Activated T-cell treated with anti-CD3 and anti-CD28 coated beads, Interleukin-2, amount 50 U/mL, for 4 hours (primary cell): ENCODE measurements around the gene FUCA2. TPM values are rescaled to one million over a fixed set of nuclear protein-coding genes. Genes with fewer than 3 reads are reported as not detected.

Experiments
- ATAC-seq, 2 donors: fragments of 200-7000 bp; cut with Tn5 transposase; one replicate each; pipeline ENCODE4 v1.10.0; 2021
- DNase-seq: peaks from one replicate; pipeline ENCODE4 v3.0.0-alpha.2; 2020
- H3K27me3 Mint-ChIP-seq: one replicate; pipeline ENCODE4 v1.8.0; 2021; ENCODE audit warnings: low read depth, mixed read lengths
- H3K36me3 Mint-ChIP-seq: one replicate; pipeline ENCODE4 v1.8.0; 2022; ENCODE audit warnings: mixed read lengths; ENCODE audit not compliant: insufficient read depth
- H3K4me1 Mint-ChIP-seq: one replicate; pipeline ENCODE4 v1.8.0; 2021; ENCODE audit warnings: low read depth, mixed read lengths
- H3K4me3 Mint-ChIP-seq: one replicate; pipeline ENCODE4 v1.8.0; 2021; ENCODE audit warnings: mild to moderate bottlenecking, moderate library complexity, mixed read lengths
- H3K9me3 Mint-ChIP-seq: one replicate; pipeline ENCODE4 v1.8.0; 2021; ENCODE audit warnings: mixed read lengths
- total RNA-seq, 3 donors: library from RNA; stranded (reverse); gene quantifications; one replicate each; pipeline ENCODE4 v1.2.1, GENCODE V29; 2021

FUCA2 gene, protein sequence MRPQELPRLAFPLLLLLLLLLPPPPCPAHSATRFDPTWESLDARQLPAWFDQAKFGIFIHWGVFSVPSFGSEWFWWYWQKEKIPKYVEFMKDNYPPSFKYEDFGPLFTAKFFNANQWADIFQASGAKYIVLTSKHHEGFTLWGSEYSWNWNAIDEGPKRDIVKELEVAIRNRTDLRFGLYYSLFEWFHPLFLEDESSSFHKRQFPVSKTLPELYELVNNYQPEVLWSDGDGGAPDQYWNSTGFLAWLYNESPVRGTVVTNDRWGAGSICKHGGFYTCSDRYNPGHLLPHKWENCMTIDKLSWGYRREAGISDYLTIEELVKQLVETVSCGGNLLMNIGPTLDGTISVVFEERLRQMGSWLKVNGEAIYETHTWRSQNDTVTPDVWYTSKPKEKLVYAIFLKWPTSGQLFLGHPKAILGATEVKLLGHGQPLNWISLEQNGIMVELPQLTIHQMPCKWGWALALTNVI
- total RNA-seq, result 1 to 10 TPM; 5.2 to 5.6 (median 5.5) TPM

DNA sequence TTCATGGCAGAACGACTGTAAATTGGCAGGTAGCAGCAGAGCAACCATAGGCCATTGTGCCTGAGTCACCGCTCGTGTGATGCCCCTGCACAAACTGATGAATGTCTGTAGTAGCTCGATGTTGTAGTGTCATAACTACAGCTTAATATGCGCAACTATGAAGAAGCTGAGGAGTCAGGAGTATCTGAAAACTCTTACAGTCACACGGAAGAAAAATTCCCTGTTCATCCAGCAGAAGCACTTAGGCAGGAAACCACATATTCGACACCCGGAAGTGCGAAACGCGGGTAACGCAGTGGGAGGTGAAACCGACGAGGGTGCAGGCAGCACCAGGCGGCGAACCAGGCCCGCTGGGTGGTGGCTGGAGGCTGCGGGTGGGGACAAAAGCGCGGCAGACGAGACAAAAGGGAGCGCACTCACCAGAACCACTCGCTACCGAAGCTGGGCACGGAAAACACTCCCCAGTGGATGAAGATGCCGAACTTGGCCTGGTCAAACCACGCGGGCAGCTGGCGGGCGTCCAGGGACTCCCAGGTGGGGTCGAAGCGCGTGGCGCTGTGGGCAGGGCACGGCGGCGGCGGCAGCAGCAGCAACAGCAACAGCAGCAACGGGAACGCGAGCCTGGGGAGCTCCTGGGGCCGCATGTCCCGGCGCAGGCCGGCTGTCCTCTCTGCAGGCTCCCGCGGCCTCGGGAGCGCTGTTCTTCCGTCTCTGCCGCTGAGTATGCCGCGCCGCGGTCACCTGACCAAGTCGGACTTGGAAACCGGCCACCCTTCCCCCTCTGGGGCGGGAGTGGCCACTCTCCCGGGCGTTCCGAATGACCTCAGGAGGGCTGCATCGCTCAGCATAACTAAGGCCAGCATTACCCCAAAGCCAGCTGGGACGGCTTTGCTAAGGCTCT is at the start of gene FUCA2:
Gene FUCA2 (minus strand): TSS at position 730 of the 901 bp plus-strand sequence. CDS start 86 bp downstream, at position 644.
- Mint-ChIP-seq H3K4me3 (peak within 1 kb of the TSS; percentile 90), H3K4me1 (peaks cover 25% of the 10 kb centered on the region), H3K9me3 (no peaks in the 10 kb centered on the region), H3K36me3 (peaks cover 7% of the 10 kb centered on the region), H3K27me3 (no peaks in the 10 kb centered on the region)
- DNase-seq (peak; percentile 59), ATAC-seq (peak; percentile 84 to 85)

- peaks cover 18% of the 10 kb centered on the region for H3K36me3 Mint-ChIP-seq
- DNase-seq (no peak), ATAC-seq (no peak)
- peaks cover 33% of the 10 kb centered on the region for H3K4me1 Mint-ChIP-seq
- no peaks in the 10 kb centered on the region for H3K9me3 Mint-ChIP-seq
- H3K4me3 Mint-ChIP-seq, result no peak overlapping the region
- no peaks in the 10 kb centered on the region for H3K27me3 Mint-ChIP-seq
Observed at GRCh38 chr6:143561105-143561704, 49.7 kb upstream of the FUCA2 start.

DNA sequence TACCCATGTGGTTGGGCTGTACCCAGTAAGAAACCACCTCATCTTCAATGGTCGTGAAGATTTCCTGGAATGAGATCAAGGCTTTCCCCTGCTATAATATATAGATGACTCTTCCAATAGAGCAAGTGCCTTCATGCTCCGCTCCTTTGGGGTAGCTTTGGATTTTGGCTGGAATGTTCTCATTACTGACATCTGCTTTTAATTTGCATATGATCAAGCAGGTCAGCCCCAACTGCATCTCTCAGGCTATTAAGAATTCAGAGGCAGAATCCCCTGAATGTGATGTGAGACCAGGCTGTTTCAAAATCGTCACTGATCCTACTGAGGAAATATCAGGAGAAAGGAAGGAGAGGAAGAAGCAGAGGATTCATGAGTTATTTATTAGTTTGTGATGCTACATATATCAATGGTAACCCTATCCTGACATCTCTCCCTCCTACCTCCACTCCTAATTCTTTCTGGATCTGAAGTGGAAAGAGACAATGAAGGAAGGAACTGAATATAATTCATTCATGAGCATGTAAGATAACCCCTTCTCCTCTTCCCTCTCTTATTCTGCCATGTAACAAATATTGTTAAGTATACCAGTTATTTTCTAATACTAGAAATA is 47.6 kb upstream of the FUCA2 start:
- peaks cover 21% of the 10 kb centered on the region for H3K36me3 Mint-ChIP-seq
- no peak for ATAC-seq
- H3K4me3 Mint-ChIP-seq, result no peak overlapping the region
- H3K9me3 Mint-ChIP-seq, result no peaks in the 10 kb centered on the region
- no peak for DNase-seq
- peaks cover 50% of the 10 kb centered on the region for H3K4me1 Mint-ChIP-seq
- no peaks in the 10 kb centered on the region for H3K27me3 Mint-ChIP-seq

GRCh38 chr6:143556529-143556928 is 45.0 kb upstream of the FUCA2 start:
- peaks cover 18% of the 10 kb centered on the region for H3K36me3 Mint-ChIP-seq
- ATAC-seq, result no peak
- H3K9me3 Mint-ChIP-seq, result no peaks in the 10 kb centered on the region
- DNase-seq, result no peak
- no peaks in the 10 kb centered on the region for H3K27me3 Mint-ChIP-seq
- H3K4me3 Mint-ChIP-seq, result no peak overlapping the region
- peaks cover 65% of the 10 kb centered on the region for H3K4me1 Mint-ChIP-seq

DNA sequence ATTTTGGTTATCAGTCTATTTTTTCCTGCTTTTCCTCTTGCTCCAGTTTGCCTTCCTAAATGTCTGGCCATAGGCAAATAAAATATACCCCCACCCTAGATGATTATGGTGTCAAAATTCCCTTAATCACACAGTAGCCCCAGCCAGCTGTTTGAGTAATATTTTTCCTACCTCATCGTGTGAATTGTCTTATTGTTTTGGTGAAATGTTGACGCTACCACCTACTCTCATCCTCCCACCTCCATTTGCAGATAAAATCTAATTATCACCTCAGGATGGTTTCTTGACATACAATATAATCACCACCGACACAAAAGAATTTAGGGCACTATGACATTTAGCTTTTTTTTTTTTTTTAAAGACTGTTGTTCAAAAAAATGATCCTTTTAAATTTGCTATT is 44.1 kb upstream of the FUCA2 start:
- DNase-seq, result no peak
- Mint-ChIP-seq H3K36me3 (peaks cover 18% of the 10 kb centered on the region), H3K9me3 (no peaks in the 10 kb centered on the region), H3K4me3 (peak overlapping the region; percentile 69), H3K27me3 (no peaks in the 10 kb centered on the region), H3K4me1 (peaks cover 64% of the 10 kb centered on the region)
- ATAC-seq, result peak in 1 of 2 donors; percentile 47

DNA sequence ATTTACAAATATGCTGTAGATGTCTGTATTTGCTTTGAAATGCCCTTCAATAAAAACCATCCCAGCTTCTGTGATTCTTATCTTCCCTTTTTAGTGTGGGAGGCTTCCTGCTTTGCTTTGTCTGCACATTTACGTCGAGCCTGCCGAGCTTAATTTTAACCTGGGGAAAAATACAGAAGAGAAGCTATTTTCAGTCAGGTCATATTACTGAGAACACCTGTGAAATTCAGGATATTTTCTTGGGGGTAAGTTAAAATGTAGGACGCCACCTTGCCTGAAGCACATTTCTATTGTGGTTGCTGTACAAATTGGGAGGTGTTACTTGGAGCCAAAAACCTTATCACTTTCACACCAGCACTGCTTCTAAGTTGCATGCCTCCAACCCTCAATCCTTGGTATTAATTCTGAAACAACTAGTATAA is 43.6 kb upstream of the FUCA2 start:
- Mint-ChIP-seq H3K27me3 (no peaks in the 10 kb centered on the region), H3K4me1 (peaks cover 62% of the 10 kb centered on the region), H3K36me3 (peaks cover 17% of the 10 kb centered on the region), H3K4me3 (peak overlapping the region; percentile 69), H3K9me3 (no peaks in the 10 kb centered on the region)
- no peak for DNase-seq
- ATAC-seq, result peak; percentile 60 to 79

DNA sequence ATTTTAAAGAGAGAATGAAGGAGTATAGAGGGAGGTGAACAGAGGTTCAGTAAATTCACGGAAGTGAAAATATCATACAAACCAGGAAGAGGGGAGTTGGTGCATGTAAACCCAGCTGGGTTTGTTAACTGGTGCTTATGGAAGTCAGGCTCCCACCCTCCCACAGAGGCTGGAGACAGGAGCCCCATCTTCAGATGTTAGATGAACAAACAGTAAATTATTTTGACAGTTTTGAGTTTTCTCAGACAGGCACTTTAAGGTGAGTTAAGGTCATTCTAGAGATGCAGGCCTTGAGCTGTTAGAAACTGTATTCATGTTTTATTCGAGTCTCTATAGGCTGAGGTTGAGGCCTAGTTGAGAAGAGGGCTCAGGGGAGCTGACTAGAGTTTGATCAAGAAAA is 41.8 kb upstream of the FUCA2 start:
- no peaks in the 10 kb centered on the region for H3K9me3 Mint-ChIP-seq
- H3K27me3 Mint-ChIP-seq, result no peaks in the 10 kb centered on the region
- H3K36me3 Mint-ChIP-seq, result peaks cover 15% of the 10 kb centered on the region
- DNase-seq (no peak), ATAC-seq (no peak)
- peaks cover 79% of the 10 kb centered on the region for H3K4me1 Mint-ChIP-seq
- H3K4me3 Mint-ChIP-seq, result no peak overlapping the region

DNA sequence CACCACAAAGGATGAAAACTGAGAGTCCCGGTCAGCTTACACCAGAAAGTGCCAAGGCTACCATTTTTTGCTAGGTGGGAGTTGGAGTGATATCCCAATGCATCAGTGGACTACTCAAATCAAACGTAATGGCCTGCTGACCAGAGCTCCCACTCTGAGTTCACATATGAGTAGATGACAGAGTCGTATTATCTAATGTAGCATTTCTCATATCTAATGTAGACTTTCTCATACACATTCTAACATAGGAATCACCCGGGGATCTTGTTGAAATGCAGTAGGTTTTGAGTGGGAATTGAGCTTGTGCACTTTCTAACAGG is 38.4 kb upstream of the FUCA2 start:
- Mint-ChIP-seq H3K36me3 (peaks cover 3% of the 10 kb centered on the region), H3K27me3 (no peaks in the 10 kb centered on the region), H3K4me3 (no peak overlapping the region), H3K4me1 (peaks cover 87% of the 10 kb centered on the region), H3K9me3 (no peaks in the 10 kb centered on the region)
- no peak for DNase-seq
- peak in 1 of 2 donors; percentile 4 for ATAC-seq

DNA sequence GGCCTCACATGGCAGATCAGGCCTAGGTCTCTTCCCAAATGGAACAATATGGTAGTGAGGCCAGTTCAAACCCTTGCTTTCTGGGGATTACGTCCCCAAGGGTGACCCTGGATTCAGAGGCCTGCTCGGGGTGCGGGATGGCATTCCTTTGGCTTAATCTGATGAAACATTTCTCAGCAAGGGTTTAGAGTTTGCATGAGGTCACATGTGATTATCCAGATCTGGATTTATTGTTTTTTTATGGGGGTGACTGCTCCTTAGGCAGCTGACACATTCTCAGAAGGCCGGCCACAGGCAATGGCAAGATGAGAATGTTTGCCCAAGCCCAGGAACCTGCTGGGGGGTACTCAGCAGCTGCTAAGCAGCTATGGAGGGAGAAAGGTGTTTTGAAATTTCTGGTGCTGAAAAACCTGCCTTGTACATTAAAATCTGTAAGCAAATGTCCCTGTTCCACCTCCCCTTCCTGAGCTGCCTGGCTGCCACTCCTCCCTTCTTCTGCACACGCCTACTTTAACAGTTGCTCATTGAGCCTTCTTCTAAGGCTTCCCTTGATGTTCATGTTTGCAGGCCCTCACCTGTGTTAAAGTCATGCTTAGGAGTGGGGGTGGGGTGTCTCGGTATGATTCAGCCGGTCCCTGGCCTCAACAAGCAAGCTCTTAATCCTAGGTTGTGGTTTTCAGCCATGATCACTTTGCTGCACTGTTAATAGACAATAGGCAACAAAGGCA is 37.9 kb upstream of the FUCA2 start:
- ATAC-seq (peak; percentile 45 to 73), DNase-seq (peak; percentile 40)
- no peaks in the 10 kb centered on the region for H3K27me3 Mint-ChIP-seq
- no peak overlapping the region for H3K4me3 Mint-ChIP-seq
- H3K9me3 Mint-ChIP-seq, result no peaks in the 10 kb centered on the region
- H3K4me1 Mint-ChIP-seq, result peaks cover 87% of the 10 kb centered on the region
- peaks cover 3% of the 10 kb centered on the region for H3K36me3 Mint-ChIP-seq

DNA sequence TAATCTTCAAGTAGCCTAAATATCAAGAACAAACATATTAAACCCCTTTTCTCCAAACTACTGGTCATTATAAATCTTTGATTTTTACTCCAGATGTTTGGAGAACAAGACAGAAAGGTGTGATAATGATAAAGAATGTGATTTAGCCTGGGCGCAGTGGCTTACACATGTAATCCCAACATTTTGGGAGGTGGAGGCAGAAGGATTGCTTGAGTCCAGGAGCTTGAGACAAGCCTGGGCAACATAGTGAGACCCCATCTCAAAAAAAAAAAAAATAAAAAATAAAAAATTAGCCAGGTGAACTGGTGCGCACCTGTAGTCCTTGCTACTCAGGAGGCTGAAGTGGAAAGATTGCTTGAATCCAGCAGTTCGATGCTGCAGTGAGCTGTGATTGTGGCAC is 35.1 kb upstream of the FUCA2 start:
- Mint-ChIP-seq H3K36me3 (peaks cover 3% of the 10 kb centered on the region), H3K27me3 (no peaks in the 10 kb centered on the region), H3K9me3 (no peaks in the 10 kb centered on the region), H3K4me3 (no peak overlapping the region), H3K4me1 (peaks cover 88% of the 10 kb centered on the region)
- no peak for ATAC-seq
- no peak for DNase-seq

DNA sequence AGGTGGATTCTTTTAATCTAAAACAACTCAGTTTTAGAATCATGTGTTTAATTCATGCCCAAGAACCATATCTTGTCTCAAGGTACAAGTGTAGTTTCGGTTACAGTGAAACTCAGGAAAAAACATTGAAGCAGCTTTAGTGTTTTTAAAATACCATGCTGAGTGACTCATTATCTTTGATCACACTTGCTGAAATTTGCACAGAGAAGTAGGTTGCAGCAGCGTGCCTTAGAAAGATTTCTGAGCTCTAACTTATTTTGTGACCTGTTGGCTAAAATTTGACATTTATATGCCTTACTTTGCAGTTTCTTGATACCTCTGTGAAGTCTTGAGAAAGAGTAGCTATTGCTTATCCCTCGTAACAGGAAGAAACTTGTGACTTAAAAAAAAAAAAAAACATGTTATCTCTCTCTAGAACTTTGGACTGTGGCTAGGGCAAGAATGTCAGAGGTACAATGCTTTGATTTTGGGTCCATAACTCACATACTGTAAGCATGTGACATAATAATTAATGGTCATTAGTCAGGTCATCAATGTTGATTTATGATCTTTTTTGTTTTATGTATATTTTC is 34.5 kb upstream of the FUCA2 start:
- peak overlapping the region; percentile 60 for H3K4me3 Mint-ChIP-seq
- peaks cover 89% of the 10 kb centered on the region for H3K4me1 Mint-ChIP-seq
- no peaks in the 10 kb centered on the region for H3K27me3 Mint-ChIP-seq
- no peak for DNase-seq
- peak; percentile 66 to 77 for ATAC-seq
- peaks cover 3% of the 10 kb centered on the region for H3K36me3 Mint-ChIP-seq
- H3K9me3 Mint-ChIP-seq, result no peaks in the 10 kb centered on the region

DNA sequence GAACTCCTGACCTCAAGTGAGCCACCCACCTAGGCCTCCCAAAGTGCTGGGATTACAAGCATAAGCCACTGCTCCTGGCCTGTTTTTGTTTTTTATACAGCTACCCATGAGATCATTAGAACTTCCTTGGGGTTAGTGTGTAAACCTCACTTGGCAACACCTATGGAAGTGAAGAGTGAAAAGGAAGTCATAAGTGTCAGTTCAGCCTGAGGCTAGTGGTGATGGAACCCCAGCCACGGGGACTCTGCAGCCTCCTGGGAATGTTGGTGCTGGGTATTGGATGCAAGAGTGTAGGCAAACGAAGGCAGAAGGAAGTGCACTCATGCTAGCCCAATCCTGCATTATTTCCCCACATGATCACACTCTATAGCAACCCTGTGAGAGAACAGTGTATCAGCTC is 33.6 kb upstream of the FUCA2 start:
- H3K27me3 Mint-ChIP-seq, result no peaks in the 10 kb centered on the region
- no peak for ATAC-seq
- no peaks in the 10 kb centered on the region for H3K9me3 Mint-ChIP-seq
- no peak for DNase-seq
- H3K4me1 Mint-ChIP-seq, result peaks cover 91% of the 10 kb centered on the region
- peak overlapping the region; percentile 60 for H3K4me3 Mint-ChIP-seq
- H3K36me3 Mint-ChIP-seq, result peaks cover 3% of the 10 kb centered on the region

DNA sequence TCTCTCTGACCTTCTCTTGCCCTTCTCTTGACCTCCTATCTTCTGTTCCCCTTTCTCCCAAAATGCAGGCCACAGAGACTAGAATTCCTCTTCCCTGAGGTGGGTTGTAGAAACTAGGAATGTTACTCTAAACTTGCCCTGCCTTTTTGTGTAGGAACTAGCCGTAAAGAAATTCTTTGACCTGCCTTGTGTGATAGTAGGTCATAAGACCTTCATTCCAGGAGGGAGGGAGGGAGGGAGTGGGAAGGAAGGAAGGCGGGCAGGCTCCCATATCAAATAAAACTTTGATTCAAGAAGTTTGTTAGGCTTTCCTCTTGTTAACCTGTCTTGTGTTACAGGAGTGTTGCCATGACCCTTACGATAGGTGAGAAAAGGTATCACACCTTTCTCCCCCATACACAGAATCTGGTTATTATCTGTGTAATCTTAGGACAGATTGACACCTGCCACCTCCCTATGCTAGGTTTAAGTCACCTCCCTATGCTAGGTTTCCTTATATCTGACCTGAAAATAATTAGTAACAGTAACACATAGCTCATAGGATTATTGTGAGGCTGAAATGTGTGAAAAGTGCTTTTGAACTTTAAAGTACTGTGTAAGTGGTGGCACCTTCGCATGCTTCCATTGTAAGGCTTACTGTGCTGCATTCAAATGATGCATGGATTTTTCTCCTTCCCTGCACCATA is 32.6 kb upstream of the FUCA2 start:
- peaks cover 3% of the 10 kb centered on the region for H3K36me3 Mint-ChIP-seq
- no peaks in the 10 kb centered on the region for H3K9me3 Mint-ChIP-seq
- DNase-seq, result no peak
- no peaks in the 10 kb centered on the region for H3K27me3 Mint-ChIP-seq
- H3K4me1 Mint-ChIP-seq, result peaks cover 89% of the 10 kb centered on the region
- H3K4me3 Mint-ChIP-seq, result no peak overlapping the region
- ATAC-seq, result no peak
